ENCODE data around the gene ANKS3. TPM values are rescaled to one million over a fixed set of nuclear protein-coding genes. Genes with fewer than 3 reads are reported as not detected.

The ANKS3 gene
- total and polyA plus RNA-seq, 2 donors (not counting 1 experiment from before 2014, with no cell fraction given): 26.5 to 31.9 TPM

DNA sequence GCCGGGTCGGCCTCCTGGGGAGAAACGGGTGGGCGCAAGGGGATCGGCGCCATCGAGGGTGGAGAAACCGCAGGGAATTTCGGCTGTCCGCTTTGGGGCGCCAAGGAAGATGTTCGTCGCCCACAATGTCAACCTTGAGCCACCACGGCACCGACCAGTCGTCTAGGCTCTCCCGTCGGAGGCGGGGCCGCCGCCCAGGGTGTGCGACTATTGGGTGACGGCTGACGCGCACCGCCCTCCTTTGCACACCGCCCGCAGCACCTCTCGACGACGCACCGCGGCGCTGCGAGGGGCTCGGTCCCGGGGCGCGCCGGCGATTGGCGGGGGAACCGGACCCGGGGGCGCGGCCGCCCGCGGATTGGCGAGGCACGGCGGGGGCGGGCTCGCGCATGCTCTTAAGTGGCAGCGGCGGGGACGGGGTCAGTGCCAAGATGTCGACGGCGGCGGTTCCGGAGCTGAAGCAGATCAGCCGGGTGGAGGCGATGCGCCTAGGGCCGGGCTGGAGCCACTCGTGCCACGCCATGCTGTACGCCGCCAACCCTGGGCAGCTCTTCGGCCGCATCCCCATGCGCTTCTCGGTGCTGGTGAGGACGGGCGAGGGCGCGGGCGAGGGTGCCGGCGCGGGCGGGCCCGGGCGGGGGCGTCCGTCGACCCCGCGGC, 40.6 kb downstream of the ANKS3 start, which contains the start of gene NUDT16L1:
TSS of gene NUDT16L1 (plus strand) at position 267 of the 660 bp plus-strand sequence. CDS start at position 432, 165 bp downstream.
- intact Hi-C loops (cut with micrococcal nuclease): loop anchor here (1.0 to 5.0 kb wide), 8 partner anchors 69 to 421 kb away; partner anchors contain the start of genes GLYR1, HMOX2, MGRN1 and ROGDI
- Histone ChIP-seq H3K4me1 (ENCODE audit: control insufficient read depth in 2 of 2, insufficient read depth in 2 of 2, low read length in 2 of 2) (peaks cover 15 to 19% of the 10 kb centered on the region in 2 donors), H3K4me2 (replicated peaks; ENCODE audit: low read depth, low read length, poor library complexity, severe bottlenecking) (peak within 1 kb of the TSS; percentile 92), H2AFZ (ENCODE audit: insufficient read depth, low read depth, low read length, poor library complexity, severe bottlenecking) (peak within 1 kb of the TSS; percentile 84), H3K27me3 (replicated peaks in 1 of 4; ENCODE audit: control extremely low read depth in 1 of 4, control insufficient read depth in 3 of 4, insufficient read depth in 4 of 4, low read length in 3 of 4) (no peaks in the 10 kb centered on the region), H3K79me2 (ENCODE audit: control insufficient read depth, insufficient read depth, low read length) (peaks cover 16% of the 10 kb centered on the region), H3K36me3 (replicated peaks in 1 of 2; ENCODE audit: control extremely low read depth in 1 of 2, control insufficient read depth in 1 of 2, extremely low read depth in 1 of 2, insufficient read depth in 2 of 2, low read length in 1 of 2) (peaks cover 0 to 26% of the 10 kb centered on the region in 2 experiments), H3K9ac (ENCODE audit: low read length) (peak within 1 kb of the TSS; percentile 93), H3K4me3 (ENCODE audit: control extremely low read depth in 1 of 5, extremely low read depth in 1 of 5, insufficient read depth in 1 of 5, low read depth in 2 of 5, low read length in 4 of 5) (peak within 1 kb of the TSS; percentile 50 to 85 (median 81)), H4K20me1 (ENCODE audit: control insufficient read depth, insufficient read depth, low read length, poor library complexity, severe bottlenecking) (peaks cover 13% of the 10 kb centered on the region), H3K27ac (ENCODE audit: low read length in 2 of 2) (peak within 1 kb of the TSS; percentile 34 to 87), H3K9me3 (ENCODE audit: control extremely low read depth in 1 of 3, control insufficient read depth in 2 of 3, insufficient read depth in 1 of 3, low read length in 2 of 3) (no peaks in the 10 kb centered on the region)
- no peaks in the 10 kb centered on the region for H3K9me3 Mint-ChIP-seq (ENCODE audit: insufficient read depth)
- peak within 1 kb of the TSS; percentile 91 for H3K4me3 Mint-ChIP-seq
- H3K27me3 Mint-ChIP-seq: no peaks in the 10 kb centered on the region
- CTCF ChIA-PET: no interaction called here
- ATAC-seq (ENCODE audit: low read depth) (peak; percentile 95), DNase-seq (peak; percentile 97)
- H3K27ac Mint-ChIP-seq: peak within 1 kb of the TSS; percentile 90
- under 1% methylated on average over 91 of the region's 91 CpGs for WGBS (ENCODE audit: insufficient coverage)
- no peak for TF ChIP-seq EZH2 (IDR thresholded peaks at IDR 0.05; ENCODE audit: borderline replicate concordance, insufficient read depth, low read depth, low read length, poor library complexity, severe bottlenecking)
- TF ChIP-seq, protein P1, sequence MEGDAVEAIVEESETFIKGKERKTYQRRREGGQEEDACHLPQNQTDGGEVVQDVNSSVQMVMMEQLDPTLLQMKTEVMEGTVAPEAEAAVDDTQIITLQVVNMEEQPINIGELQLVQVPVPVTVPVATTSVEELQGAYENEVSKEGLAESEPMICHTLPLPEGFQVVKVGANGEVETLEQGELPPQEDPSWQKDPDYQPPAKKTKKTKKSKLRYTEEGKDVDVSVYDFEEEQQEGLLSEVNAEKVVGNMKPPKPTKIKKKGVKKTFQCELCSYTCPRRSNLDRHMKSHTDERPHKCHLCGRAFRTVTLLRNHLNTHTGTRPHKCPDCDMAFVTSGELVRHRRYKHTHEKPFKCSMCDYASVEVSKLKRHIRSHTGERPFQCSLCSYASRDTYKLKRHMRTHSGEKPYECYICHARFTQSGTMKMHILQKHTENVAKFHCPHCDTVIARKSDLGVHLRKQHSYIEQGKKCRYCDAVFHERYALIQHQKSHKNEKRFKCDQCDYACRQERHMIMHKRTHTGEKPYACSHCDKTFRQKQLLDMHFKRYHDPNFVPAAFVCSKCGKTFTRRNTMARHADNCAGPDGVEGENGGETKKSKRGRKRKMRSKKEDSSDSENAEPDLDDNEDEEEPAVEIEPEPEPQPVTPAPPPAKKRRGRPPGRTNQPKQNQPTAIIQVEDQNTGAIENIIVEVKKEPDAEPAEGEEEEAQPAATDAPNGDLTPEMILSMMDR (IDR thresholded peaks at IDR 0.05): no peak
- peaks cover 22% of the 10 kb centered on the region for H3K4me1 Mint-ChIP-seq
- POLR2A ChIA-PET: interaction anchor here (0.6 to 2.1 kb wide), 8 partner anchors 41 to 421 kb away, joined by 3 to 17 read pairs (median 4); partner anchors contain the start of genes ANKS3, DNAAF8, MGRN1 and TFAP4
